CD4-positive, alpha-beta memory T cell (primary cell): ENCODE results near the gene EIF4G3. TPM values are rescaled to one million over a fixed set of nuclear protein-coding genes. Genes with fewer than 3 reads are reported as not detected.
"Not testable (repeated sequence)": the region's sequence is repeated elsewhere in the genome, so short reads cannot be mapped to it uniquely, and the experiment has no call there.

Source experiments
- CTCF ChIA-PET: fragments of 350-600 bp; sonication (Branson Sonifier 250); formaldehyde crosslinking; loops from one replicate; lab custom pipeline; 2021; ENCODE audit warnings: inconsistent platforms; ENCODE audit not compliant: partially characterized antibody; lab: Charles Lee
- POLR2A ChIA-PET: fragments of 350-600 bp; sonication (Branson Sonifier 250); formaldehyde crosslinking; loops from one replicate; lab custom pipeline; 2021; ENCODE audit not compliant: partially characterized antibody; lab: Charles Lee
- DNase-seq, 5 donors: peaks; one replicate each; pipeline versions ENCODE4 v3.0.0 to v3.0.0-alpha.2; 2020 to 2022; ENCODE audit warnings: mixed read lengths in 1 of 5
- H3K27ac ChIP-seq: one replicate; pipeline ENCODE4 v1.7.0; 2013; ENCODE audit warnings: low read depth, low read length
- H3K27me3 ChIP-seq: 2 replicates; pipeline ENCODE4 v1.7.0; 2013; ENCODE audit warnings: mild to moderate bottlenecking, low read length, moderate library complexity; ENCODE audit not compliant: insufficient read depth
- H3K36me3 ChIP-seq: 2 replicates; pipeline ENCODE4 v1.7.0; 2013; ENCODE audit warnings: mild to moderate bottlenecking, low read length, moderate library complexity; ENCODE audit not compliant: insufficient read depth
- H3K4me1 ChIP-seq: 2 replicates; pipeline ENCODE4 v1.7.0; 2013; ENCODE audit warnings: mild to moderate bottlenecking, low read length, moderate library complexity; ENCODE audit not compliant: insufficient read depth
- H3K4me3 ChIP-seq, 2 donors: one replicate each; pipeline ENCODE4 v1.7.0; 2013; ENCODE audit warnings: low read length in 2 of 2, mild to moderate bottlenecking in 1 of 2
- H3K9me3 ChIP-seq, 2 donors: one replicate each; pipeline ENCODE4 v1.7.0; 2013; ENCODE audit warnings: low read length in 2 of 2, control low read depth in 1 of 2; ENCODE audit not compliant: control insufficient read depth in 1 of 2
- H3K27ac Mint-ChIP-seq, 7 donors: one replicate each; pipeline ENCODE4 v1.8.0; 2020 to 2021; ENCODE audit warnings: mixed read lengths in 7 of 7, mild to moderate bottlenecking in 6 of 7, inconsistent platforms in 3 of 7, moderate library complexity in 3 of 7
- H3K27me3 Mint-ChIP-seq, 2 donors: one replicate each; pipeline ENCODE4 v1.8.0; 2020 to 2021; ENCODE audit warnings: mixed read lengths in 2 of 2
- H3K36me3 Mint-ChIP-seq, 2 donors: one replicate each; pipeline ENCODE4 v1.8.0; 2020 to 2021; ENCODE audit warnings: mixed read lengths in 2 of 2, inconsistent platforms in 1 of 2, mild to moderate bottlenecking in 1 of 2
- H3K4me1 Mint-ChIP-seq, 4 donors: one replicate each; pipeline ENCODE4 v1.8.0; 2020 to 2021; ENCODE audit warnings: mixed read lengths in 4 of 4, mild to moderate bottlenecking in 1 of 4
- H3K4me3 Mint-ChIP-seq, 8 donors: one replicate each; pipeline ENCODE4 v1.8.0; 2020 to 2021; ENCODE audit warnings: mixed read lengths in 8 of 8, mild to moderate bottlenecking in 7 of 8, moderate library complexity in 6 of 8, inconsistent platforms in 3 of 8
- H3K9me3 Mint-ChIP-seq, 8 donors: one replicate each; pipeline ENCODE4 v1.8.0; 2020 to 2021; ENCODE audit warnings: mixed read lengths in 8 of 8, mild to moderate bottlenecking in 5 of 8, inconsistent platforms in 3 of 8, moderate library complexity in 1 of 8
- intact Hi-C: fragments of 100-400 bp; cut with micrococcal nuclease; formaldehyde crosslinking; loops from one replicate; pipeline ENCODE4 v1.15.1; 2023
- polyA plus RNA-seq, 2 donors: library from polyadenylated mRNA; unstranded; fragments of 300-500 nt; fragmentation: Illumina TruSeq; gene quantifications; one replicate each; pipeline ENCODE4 v1.2.3, GENCODE V29; 2021
- total RNA-seq, 2 experiments: library from RNA; stranded (reverse); gene quantifications; one replicate each; pipeline ENCODE4 v1.2.3, GENCODE V29; 2021

Gene EIF4G3
- total and polyA plus RNA-seq, 4 experiments from 2014 or later = 1.6 to 18.0 (median 13.1) TPM

- ChIA-PET CTCF (interaction anchor here (1.0 to 1.9 kb wide), 3 partner anchors 17 to 156 kb away, joined by 3 to 7 read pairs (median 6); no protein-coding TSS in a partner anchor), POLR2A (no interaction called here)
- peaks cover 0 to 1% of the 10 kb centered on the region in 2 donors for H3K27me3 Mint-ChIP-seq
- H3K4me3 ChIP-seq = no peak overlapping the region
- peaks cover 0 to 1% (median 0%) of the 10 kb centered on the region in 8 donors for H3K9me3 Mint-ChIP-seq
- no peak overlapping the region for H3K27ac ChIP-seq
- H3K27me3 ChIP-seq = no peaks in the 10 kb centered on the region
- H3K4me1 Mint-ChIP-seq = peaks cover 1 to 9% (median 3%) of the 10 kb centered on the region in 4 donors
- peaks cover 3 to 5% of the 10 kb centered on the region in 2 donors for H3K36me3 Mint-ChIP-seq
- intact Hi-C loops = no loop called here
- H3K9me3 ChIP-seq = no peaks in the 10 kb centered on the region
- H3K27ac Mint-ChIP-seq = no peak overlapping the region
- DNase-seq = no peak
- H3K4me1 ChIP-seq = no peaks in the 10 kb centered on the region
- no peak overlapping the region for H3K4me3 Mint-ChIP-seq
- no peaks in the 10 kb centered on the region for H3K36me3 ChIP-seq
Measured at GRCh38 chr1:21212126-21212525, 35.4 kb upstream of the EIF4G3 start.

- intact Hi-C loops, H3K9me3 Mint-ChIP-seq, POLR2A ChIA-PET, H3K4me3 Mint-ChIP-seq, H3K9me3 ChIP-seq, H3K4me1 Mint-ChIP-seq, H3K4me1 ChIP-seq, H3K36me3 ChIP-seq, H3K4me3 ChIP-seq, H3K36me3 Mint-ChIP-seq, H3K27ac ChIP-seq, H3K27me3 ChIP-seq, H3K27me3 Mint-ChIP-seq, H3K27ac Mint-ChIP-seq, DNase-seq: not testable (repeated sequence)
- CTCF ChIA-PET = interaction anchor here (1.0 kb wide), 1 partner anchor 9 kb away, joined by 3 read pairs; no protein-coding TSS in a partner anchor
Measured at GRCh38 chr1:21208137-21208700, 31.5 kb upstream of the EIF4G3 start.

- ChIA-PET POLR2A (no interaction called here), CTCF (interaction anchor here (0.7 to 1.3 kb wide), 3 partner anchors 10 to 53 kb away, joined by 3 to 5 read pairs (median 3); no protein-coding TSS in a partner anchor)
- DNase-seq = no peak
Measured at GRCh38 chr1:21206117-21206516, 29.4 kb upstream of the EIF4G3 start.

DNA sequence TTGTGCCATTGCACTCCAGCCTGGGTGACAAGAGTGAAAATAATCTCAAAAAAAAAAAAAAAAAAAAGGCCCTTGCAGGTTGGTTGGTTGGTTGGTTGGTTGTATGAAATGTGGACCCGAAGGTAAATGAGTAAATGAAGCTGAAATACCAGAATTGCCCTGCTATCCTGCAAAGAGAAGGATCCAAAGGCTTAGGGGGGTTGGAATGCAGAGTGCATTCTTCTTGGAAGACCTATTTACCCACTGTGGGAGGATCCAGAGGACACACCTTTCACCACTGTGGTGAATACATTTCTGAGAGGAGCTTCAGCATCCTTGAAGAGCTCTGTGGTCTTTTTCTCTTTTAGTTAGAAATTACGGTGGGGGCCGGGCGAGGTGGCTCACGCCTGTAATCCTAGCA, 28.7 kb upstream of the EIF4G3 start:
- CTCF ChIA-PET = interaction anchor here (0.7 to 1.3 kb wide), 4 partner anchors 10 to 52 kb away, joined by 3 to 5 read pairs (median 4); no protein-coding TSS in a partner anchor
- POLR2A ChIA-PET = no interaction called here
- no peaks in the 10 kb centered on the region for H3K4me1 Mint-ChIP-seq

More at GRCh38 chr1:21206117-21206516, 29.4 kb upstream of the EIF4G3 start:
- Histone ChIP-seq H3K27ac (no peak overlapping the region), H3K4me3 (no peak overlapping the region), H3K27me3 (no peaks in the 10 kb centered on the region), H3K9me3 (no peaks in the 10 kb centered on the region), H3K36me3 (no peaks in the 10 kb centered on the region), H3K4me1 (no peaks in the 10 kb centered on the region)
- no peaks in the 10 kb centered on the region for H3K36me3 Mint-ChIP-seq
- no peaks in the 10 kb centered on the region for H3K4me1 Mint-ChIP-seq
- no peaks in the 10 kb centered on the region for H3K9me3 Mint-ChIP-seq
- no peak overlapping the region for H3K4me3 Mint-ChIP-seq
- no peak overlapping the region for H3K27ac Mint-ChIP-seq
- H3K27me3 Mint-ChIP-seq = no peaks in the 10 kb centered on the region
- intact Hi-C loops = no loop called here

GRCh38 chr1:21201650-21202049, 25.0 kb upstream of the EIF4G3 start:
- Histone ChIP-seq H3K4me3 (no peak overlapping the region), H3K36me3 (no peaks in the 10 kb centered on the region), H3K9me3 (no peaks in the 10 kb centered on the region), H3K4me1 (no peaks in the 10 kb centered on the region), H3K27ac (no peak overlapping the region), H3K27me3 (no peaks in the 10 kb centered on the region)
- ChIA-PET CTCF (interaction anchor here (1.6 to 8.4 kb wide), 2 partner anchors 15 to 506 kb away, joined by 5 to 168 read pairs; no protein-coding TSS in a partner anchor), POLR2A (no interaction called here)
- H3K4me1 Mint-ChIP-seq = no peaks in the 10 kb centered on the region
- peaks cover 0 to 4% of the 10 kb centered on the region in 2 donors for H3K27me3 Mint-ChIP-seq
- intact Hi-C loops = no loop called here
- no peak overlapping the region for H3K4me3 Mint-ChIP-seq
- no peaks in the 10 kb centered on the region for H3K36me3 Mint-ChIP-seq
- no peak overlapping the region for H3K27ac Mint-ChIP-seq
- no peak for DNase-seq
- no peaks in the 10 kb centered on the region for H3K9me3 Mint-ChIP-seq

More for the DNA sequence above, 28.7 kb upstream of the EIF4G3 start:
- Mint-ChIP-seq H3K9me3 (no peaks in the 10 kb centered on the region), H3K4me3 (no peak overlapping the region), H3K36me3 (no peaks in the 10 kb centered on the region), H3K27ac (no peak overlapping the region), H3K27me3 (no peaks in the 10 kb centered on the region)
- Histone ChIP-seq H3K4me3 (no peak overlapping the region), H3K4me1 (no peaks in the 10 kb centered on the region), H3K27ac (no peak overlapping the region), H3K9me3 (no peaks in the 10 kb centered on the region), H3K27me3 (no peaks in the 10 kb centered on the region), H3K36me3 (no peaks in the 10 kb centered on the region)
- intact Hi-C loops = no loop called here
- DNase-seq = no peak

DNA sequence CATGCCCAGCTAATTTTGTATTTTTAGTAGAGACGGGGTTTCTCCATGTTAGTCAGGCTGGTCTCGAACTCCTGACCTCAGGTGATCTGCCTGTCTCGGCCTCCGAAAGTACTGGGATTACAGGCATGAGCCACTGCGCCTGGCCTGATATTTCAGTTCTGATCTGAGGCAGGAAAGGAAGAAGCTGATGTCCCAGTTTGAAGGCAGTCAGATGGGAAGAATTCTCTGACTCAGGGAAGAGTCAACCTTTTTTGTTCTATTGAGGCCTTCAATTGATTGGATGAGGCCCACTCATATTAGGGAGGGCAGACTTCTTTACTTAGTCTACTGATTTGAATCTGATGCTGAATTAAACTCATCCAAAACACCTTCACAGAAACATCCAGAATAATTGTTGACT, 24.5 kb upstream of the EIF4G3 start:
- H3K4me3 Mint-ChIP-seq, H3K9me3 ChIP-seq, H3K9me3 Mint-ChIP-seq, H3K27me3 Mint-ChIP-seq, H3K4me3 ChIP-seq, H3K4me1 Mint-ChIP-seq, intact Hi-C loops, H3K27me3 ChIP-seq, POLR2A ChIA-PET, H3K36me3 Mint-ChIP-seq, H3K27ac ChIP-seq, H3K36me3 ChIP-seq, H3K4me1 ChIP-seq, DNase-seq: not testable (repeated sequence)
- CTCF ChIA-PET = interaction anchor here (1.0 to 8.4 kb wide), 3 partner anchors 16 to 506 kb away, joined by 4 to 168 read pairs (median 5); no protein-coding TSS in a partner anchor
- peak overlapping the region in 1 of 7 donors; percentile 8 for H3K27ac Mint-ChIP-seq

GRCh38 chr1:21200767-21201166, 24.1 kb upstream of the EIF4G3 start:
- Mint-ChIP-seq H3K27ac (no peak overlapping the region), H3K9me3 (no peaks in the 10 kb centered on the region), H3K4me3 (no peak overlapping the region), H3K36me3 (no peaks in the 10 kb centered on the region), H3K4me1 (no peaks in the 10 kb centered on the region), H3K27me3 (peaks cover 2 to 8% of the 10 kb centered on the region in 2 donors)
- intact Hi-C loops = no loop called here
- no peak for DNase-seq
- POLR2A ChIA-PET = no interaction called here
- H3K4me3 ChIP-seq = no peak overlapping the region
- H3K36me3 ChIP-seq = no peaks in the 10 kb centered on the region
- no peaks in the 10 kb centered on the region for H3K4me1 ChIP-seq
- no peak overlapping the region for H3K27ac ChIP-seq
- no peaks in the 10 kb centered on the region for H3K9me3 ChIP-seq
- CTCF ChIA-PET = interaction anchor here (1.0 to 8.4 kb wide), 2 partner anchors 168 to 505 kb away, joined by 4 to 168 read pairs; no protein-coding TSS in a partner anchor
- no peaks in the 10 kb centered on the region for H3K27me3 ChIP-seq
